Vagina (tissue), 2 donors: Measurements from ENCODE around the gene ANKRD52. TPM values are rescaled to one million over a fixed set of nuclear protein-coding genes. Genes with fewer than 3 reads are reported as not detected.
"Not testable (repeated sequence)": the region's sequence is repeated elsewhere in the genome, so short reads cannot be mapped to it uniquely, and the experiment has no call there.

ENCODE experiments used
- DNase-seq, 2 donors: peaks; one replicate each; pipeline ENCODE4 v3.0.0-alpha.2; 2017; ENCODE audit errors: extremely low spot score in 2 of 2
- H3K27ac ChIP-seq: fragments of 200-600 bp; sonication (generic); one replicate; pipeline ENCODE4 v1.5.1; 2019
- H3K27me3 ChIP-seq: fragments of 200-600 bp; sonication (generic); one replicate; pipeline ENCODE4 v1.5.1; 2019
- H3K36me3 ChIP-seq, 2 donors: fragments of 200-600 bp; sonication (generic); one replicate each; pipeline ENCODE4 v1.5.1; 2017 to 2019
- H3K4me1 ChIP-seq: fragments of 200-600 bp; sonication (generic); one replicate; pipeline ENCODE4 v1.5.1; 2019
- H3K4me3 ChIP-seq, 2 donors: fragments of 200-600 bp; sonication (generic); 1 replicate in 1 of 2; 2 replicates in 1 of 2; pipeline ENCODE4 v1.5.1; 2016 to 2019
- H3K9me3 ChIP-seq: fragments of 200-600 bp; sonication (generic); one replicate; pipeline ENCODE4 v1.5.1; 2019
- POLR2A ChIP-seq, 2 donors: fragments of 450-650 bp; IDR thresholded peaks; one replicate each; pipeline ENCODE4 v1.6.1; 2017; ENCODE audit warnings: antibody characterized with exemption in 2 of 2, mild to moderate bottlenecking in 2 of 2, moderate library complexity in 2 of 2
- POLR2AphosphoS5 ChIP-seq, 2 donors: sonication (generic); formaldehyde crosslinking; IDR thresholded peaks; one replicate each; pipeline ENCODE4 v1.9.0; 2017; ENCODE audit warnings: antibody characterized with exemption in 2 of 2, mild to moderate bottlenecking in 2 of 2, low read depth in 1 of 2; ENCODE audit not compliant: insufficient read depth in 1 of 2
- intact Hi-C: fragments of 100-400 bp; cut with DNase I; formaldehyde crosslinking; loops from one replicate; pipeline ENCODE4 v1.15.1; 2023
- total RNA-seq: library from RNA; depleted of rRNA; stranded (reverse); fragments of >200 nt; gene quantifications from one replicate; pipeline ENCODE4 v1.2.3, GENCODE V29; 2016
- TF ChIP-seq, protein P1 (sequence below), 3 experiments: fragments of 450-650 bp in 2 of 3; fragments of 200-600 bp in 1 of 3; sonication (generic) in 1 of 3; IDR thresholded peaks; one replicate each; pipeline ENCODE4 v1.5.1; 2017 to 2019; ENCODE audit warnings: antibody characterized with exemption in 3 of 3, mild to moderate bottlenecking in 2 of 3, moderate library complexity in 2 of 3

Gene ANKRD52
- total RNA-seq, 1 donor from 2014 or later: 22.6 TPM

DNA sequence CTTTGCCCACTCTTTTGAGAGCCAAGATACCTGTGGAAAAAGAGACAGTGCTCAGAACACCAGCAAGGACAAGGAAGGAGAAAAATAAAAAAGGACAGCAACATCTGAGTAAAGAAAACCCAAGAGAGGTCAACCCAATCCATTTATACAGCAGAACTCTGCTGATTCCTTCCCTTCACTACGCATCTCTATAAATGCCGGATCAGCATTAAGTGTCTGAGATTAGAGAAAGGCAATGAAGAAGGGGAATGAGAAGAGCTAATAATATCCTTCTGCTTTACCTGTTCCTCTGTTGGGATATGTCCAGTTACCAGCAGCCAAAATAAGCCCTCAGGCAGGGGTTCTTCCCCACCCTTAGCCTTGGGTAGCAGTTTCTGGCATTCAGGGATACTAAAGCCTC is 24.4 kb upstream of the ANKRD52 start:
- Histone ChIP-seq H3K27ac (no peak overlapping the region), H3K9me3 (no peaks in the 10 kb centered on the region), H3K27me3 (no peaks in the 10 kb centered on the region), H3K36me3 (peaks cover 0 to 75% of the 10 kb centered on the region in 2 donors), H3K4me1 (peaks cover 13% of the 10 kb centered on the region), H3K4me3 (no peak overlapping the region)
- intact Hi-C loops: no loop called here
- DNase-seq: no peak
- TF ChIP-seq, protein P1, sequence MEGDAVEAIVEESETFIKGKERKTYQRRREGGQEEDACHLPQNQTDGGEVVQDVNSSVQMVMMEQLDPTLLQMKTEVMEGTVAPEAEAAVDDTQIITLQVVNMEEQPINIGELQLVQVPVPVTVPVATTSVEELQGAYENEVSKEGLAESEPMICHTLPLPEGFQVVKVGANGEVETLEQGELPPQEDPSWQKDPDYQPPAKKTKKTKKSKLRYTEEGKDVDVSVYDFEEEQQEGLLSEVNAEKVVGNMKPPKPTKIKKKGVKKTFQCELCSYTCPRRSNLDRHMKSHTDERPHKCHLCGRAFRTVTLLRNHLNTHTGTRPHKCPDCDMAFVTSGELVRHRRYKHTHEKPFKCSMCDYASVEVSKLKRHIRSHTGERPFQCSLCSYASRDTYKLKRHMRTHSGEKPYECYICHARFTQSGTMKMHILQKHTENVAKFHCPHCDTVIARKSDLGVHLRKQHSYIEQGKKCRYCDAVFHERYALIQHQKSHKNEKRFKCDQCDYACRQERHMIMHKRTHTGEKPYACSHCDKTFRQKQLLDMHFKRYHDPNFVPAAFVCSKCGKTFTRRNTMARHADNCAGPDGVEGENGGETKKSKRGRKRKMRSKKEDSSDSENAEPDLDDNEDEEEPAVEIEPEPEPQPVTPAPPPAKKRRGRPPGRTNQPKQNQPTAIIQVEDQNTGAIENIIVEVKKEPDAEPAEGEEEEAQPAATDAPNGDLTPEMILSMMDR (IDR thresholded peaks at IDR 0.05): no peak
- TF ChIP-seq POLR2AphosphoS5 (IDR thresholded peaks at IDR 0.05; ENCODE audit: insufficient read depth in 1 of 2, low read depth in 1 of 2) (no peak), POLR2A (IDR thresholded peaks at IDR 0.05) (no peak)

DNA sequence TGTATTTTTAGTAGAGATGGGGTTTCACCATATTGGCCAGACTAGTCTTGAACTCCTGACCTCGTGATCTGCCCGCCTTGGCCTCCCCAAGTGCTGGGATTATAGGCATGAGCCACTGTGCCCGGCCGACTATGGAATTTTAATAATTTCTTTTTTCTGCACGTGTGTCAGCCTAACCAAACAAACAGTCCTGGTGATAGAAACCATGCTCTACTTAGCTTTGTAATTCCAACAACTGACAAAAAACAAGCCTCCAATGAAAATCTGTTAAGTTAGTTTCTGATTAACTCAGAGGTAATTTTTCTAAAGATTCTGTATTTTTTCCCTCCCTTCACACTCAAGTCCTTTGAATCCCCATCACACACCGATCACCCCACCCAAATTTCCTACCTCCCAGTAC is 23.8 kb upstream of the ANKRD52 start:
- Histone ChIP-seq H3K27ac (no peak overlapping the region), H3K4me3 (no peak overlapping the region), H3K27me3 (no peaks in the 10 kb centered on the region), H3K36me3 (peaks cover 0 to 76% of the 10 kb centered on the region in 2 donors), H3K4me1 (peaks cover 8% of the 10 kb centered on the region), H3K9me3 (no peaks in the 10 kb centered on the region)
- DNase-seq: no peak
- intact Hi-C loops: no loop called here
- no peak for TF ChIP-seq POLR2A (IDR thresholded peaks at IDR 0.05)
- TF ChIP-seq, protein P1 (IDR thresholded peaks at IDR 0.05): no peak
- TF ChIP-seq POLR2AphosphoS5 (IDR thresholded peaks at IDR 0.05; ENCODE audit: insufficient read depth in 1 of 2, low read depth in 1 of 2): no peak

DNA sequence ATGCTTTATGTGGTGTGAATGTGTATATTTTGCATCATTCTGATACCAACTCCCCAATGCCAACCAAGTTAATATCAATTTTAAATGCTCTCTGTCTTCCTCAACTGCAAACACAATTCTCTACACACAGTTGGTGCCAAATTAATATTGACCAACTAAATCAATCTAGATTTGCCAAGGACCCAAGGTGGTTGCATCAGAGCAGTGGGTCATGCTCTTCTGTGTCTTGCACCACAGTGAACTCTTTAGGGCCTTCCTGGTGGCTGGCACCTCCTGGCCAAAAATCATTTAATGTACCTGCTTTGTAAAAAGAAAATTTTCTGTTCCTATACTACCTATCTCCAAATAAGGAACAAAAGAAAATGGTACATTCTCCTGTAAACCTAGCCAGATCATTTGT is 22.7 kb upstream of the ANKRD52 start:
- H3K36me3 ChIP-seq: peaks cover 0 to 88% of the 10 kb centered on the region in 2 donors
- H3K4me1 ChIP-seq: no peaks in the 10 kb centered on the region
- no peak for DNase-seq
- H3K9me3 ChIP-seq: no peaks in the 10 kb centered on the region
- no peak overlapping the region for H3K27ac ChIP-seq
- no peaks in the 10 kb centered on the region for H3K27me3 ChIP-seq
- no peak for TF ChIP-seq POLR2AphosphoS5 (IDR thresholded peaks at IDR 0.05; ENCODE audit: insufficient read depth in 1 of 2, low read depth in 1 of 2)
- TF ChIP-seq POLR2A (IDR thresholded peaks at IDR 0.05): no peak
- TF ChIP-seq, protein P1 (IDR thresholded peaks at IDR 0.05): no peak
- intact Hi-C loops: no loop called here
- H3K4me3 ChIP-seq: no peak overlapping the region

DNA sequence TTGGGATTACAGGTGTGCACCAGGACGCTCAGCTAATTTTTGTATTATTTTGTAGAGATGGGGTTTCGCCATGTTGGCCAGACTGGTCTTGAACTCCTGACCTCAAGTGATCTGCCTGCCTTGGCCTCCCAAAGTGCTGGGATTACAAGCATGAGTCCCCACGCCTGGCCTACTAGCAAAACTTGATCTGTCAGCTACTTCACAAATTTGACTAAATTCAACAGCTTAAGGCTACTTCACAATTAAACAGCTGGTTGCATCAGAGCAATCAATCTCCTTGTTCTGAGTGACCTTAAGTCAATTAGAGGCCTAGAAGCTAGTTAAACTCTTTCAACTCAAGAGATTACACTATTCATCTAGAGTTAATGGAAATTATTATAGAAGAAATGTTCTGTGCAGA is 20.7 kb upstream of the ANKRD52 start:
- H3K9me3 ChIP-seq: no peaks in the 10 kb centered on the region
- no peaks in the 10 kb centered on the region for H3K27me3 ChIP-seq
- H3K4me3 ChIP-seq: no peak overlapping the region
- H3K36me3 ChIP-seq: peaks cover 0 to 96% of the 10 kb centered on the region in 2 donors
- intact Hi-C loops: no loop called here
- TF ChIP-seq POLR2AphosphoS5 (IDR thresholded peaks at IDR 0.05; ENCODE audit: insufficient read depth in 1 of 2, low read depth in 1 of 2) (no peak), POLR2A (IDR thresholded peaks at IDR 0.05) (no peak)
- TF ChIP-seq, protein P1 (IDR thresholded peaks at IDR 0.05): no peak
- no peak overlapping the region for H3K27ac ChIP-seq
- no peaks in the 10 kb centered on the region for H3K4me1 ChIP-seq
- DNase-seq: no peak

DNA sequence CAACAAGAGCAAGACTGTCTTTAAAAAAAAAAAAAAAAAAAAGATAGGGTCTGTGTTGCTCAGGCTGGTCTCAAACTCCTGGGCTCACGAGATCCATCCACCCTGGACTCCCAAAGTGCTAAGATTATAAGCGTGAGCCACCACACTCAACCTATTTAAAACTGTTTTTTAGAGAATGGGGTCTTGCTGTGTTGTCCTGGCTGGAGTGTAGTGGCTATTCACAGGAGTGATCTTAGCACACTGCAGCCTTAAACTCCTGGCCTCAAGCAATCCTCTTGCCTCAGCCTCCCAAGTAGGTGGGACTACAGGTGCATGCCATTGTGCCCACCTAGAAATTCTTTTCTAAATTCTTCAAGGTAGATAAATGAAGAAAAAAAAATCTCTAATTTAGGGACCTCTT is 16.1 kb upstream of the ANKRD52 start:
- Histone ChIP-seq H3K4me3 (no peak overlapping the region), H3K27me3 (no peaks in the 10 kb centered on the region), H3K9me3 (no peaks in the 10 kb centered on the region), H3K27ac (no peak overlapping the region), H3K4me1 (no peaks in the 10 kb centered on the region), H3K36me3 (peaks cover 0 to 76% of the 10 kb centered on the region in 2 donors)
- no peak for DNase-seq
- intact Hi-C loops: no loop called here
- no peak for TF ChIP-seq POLR2AphosphoS5 (IDR thresholded peaks at IDR 0.05; ENCODE audit: insufficient read depth in 1 of 2, low read depth in 1 of 2)
- TF ChIP-seq POLR2A (IDR thresholded peaks at IDR 0.05): no peak
- TF ChIP-seq, protein P1 (IDR thresholded peaks at IDR 0.05): no peak

DNA sequence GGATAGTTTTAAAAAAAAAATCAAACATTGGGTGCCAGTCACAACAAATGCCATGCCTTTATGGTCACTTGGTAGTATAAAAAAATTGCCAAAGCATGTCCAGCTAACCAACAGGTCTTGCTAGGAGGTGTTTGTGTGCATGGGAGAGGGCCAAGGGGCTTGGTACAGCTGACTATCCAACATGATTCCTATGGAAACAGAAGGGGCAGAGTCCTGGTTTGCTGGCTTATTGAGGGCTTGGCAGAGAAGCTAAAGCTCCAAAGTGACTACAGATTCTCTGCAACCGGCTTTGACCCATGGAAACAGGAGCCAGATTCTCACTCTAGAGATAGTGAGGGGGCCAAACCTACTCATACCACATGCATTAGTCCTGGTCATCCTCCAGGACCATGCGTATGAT is 14.3 kb upstream of the ANKRD52 start:
- peaks cover 0 to 58% of the 10 kb centered on the region in 2 donors for H3K36me3 ChIP-seq
- H3K27me3 ChIP-seq, H3K9me3 ChIP-seq, H3K4me3 ChIP-seq, DNase-seq, intact Hi-C loops, H3K27ac ChIP-seq, H3K4me1 ChIP-seq: not testable (repeated sequence)
